Endothelial cell of umbilical vein (primary cell): ENCODE data around the gene ELMO2.

Source experiments
- EZH2 ChIP-seq: IDR thresholded peaks from 2 replicates; pipeline ENCODE4 v1.6.1; 2012; ENCODE audit warnings: borderline replicate concordance, low read depth, mild to moderate bottlenecking, moderate library complexity, low read length, inconsistent platforms; ENCODE audit not compliant: severe bottlenecking
- GATA2 ChIP-seq: IDR thresholded peaks from 2 replicates; pipeline ENCODE4 v1.7.0; 2011; ENCODE audit warnings: low read depth, mild to moderate bottlenecking, moderate library complexity, mixed read lengths, low read length; ENCODE audit not compliant: insufficient read length, insufficient read depth
- JUN ChIP-seq: IDR thresholded peaks from 2 replicates; pipeline ENCODE4 v1.6.1; 2011; ENCODE audit warnings: borderline replicate concordance, low read depth; ENCODE audit not compliant: insufficient read length, insufficient read depth
- MYC ChIP-seq: IDR thresholded peaks from one replicate; pipeline ENCODE4 v1.6.1; 2011; ENCODE audit warnings: mild to moderate bottlenecking, low read depth, low read length
- POLR2A ChIP-seq: IDR thresholded peaks from 2 replicates; pipeline ENCODE4 v1.6.1; 2012; ENCODE audit warnings: low read depth, mild to moderate bottlenecking, control low read depth, low read length
- POLR2AphosphoS5 ChIP-seq: IDR thresholded peaks from 2 replicates; pipeline ENCODE4 v1.6.1; 2012; ENCODE audit warnings: low read depth, mild to moderate bottlenecking, control low read depth, low read length, moderate library complexity; ENCODE audit not compliant: insufficient read depth
- TF ChIP-seq, protein P1 (sequence below), 2 donors: IDR thresholded peaks; 1 replicate in 1 of 2; 2 replicates in 1 of 2; pipeline ENCODE4 v1.5.1; 2011; ENCODE audit warnings: low read length in 2 of 2, mild to moderate bottlenecking in 2 of 2, moderate library complexity in 2 of 2, control low read depth in 1 of 2, inconsistent platforms in 1 of 2, low read depth in 1 of 2; ENCODE audit not compliant: insufficient read depth in 1 of 2; ENCODE audit errors: extremely low read depth in 1 of 2

DNA sequence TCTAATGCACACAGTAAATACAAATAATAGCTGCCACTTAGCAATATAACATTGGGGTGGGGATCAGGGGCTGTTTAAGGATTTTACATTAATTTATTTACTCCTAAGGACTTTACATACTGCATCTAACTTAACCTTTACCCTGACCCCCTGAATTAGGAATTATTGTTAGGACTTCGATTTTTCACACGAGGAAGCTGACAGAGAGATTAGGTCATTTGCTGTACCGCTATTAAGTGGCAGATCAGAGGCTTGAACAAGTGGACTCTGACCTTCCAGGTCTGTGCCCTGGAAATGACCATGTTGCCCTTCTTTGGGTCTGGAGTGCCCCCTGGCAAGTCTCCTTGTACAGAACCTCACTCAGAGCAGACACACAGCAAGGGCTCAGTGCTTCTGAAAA, 5.2 kb upstream of the ELMO2 start:
- TF ChIP-seq, protein P1, sequence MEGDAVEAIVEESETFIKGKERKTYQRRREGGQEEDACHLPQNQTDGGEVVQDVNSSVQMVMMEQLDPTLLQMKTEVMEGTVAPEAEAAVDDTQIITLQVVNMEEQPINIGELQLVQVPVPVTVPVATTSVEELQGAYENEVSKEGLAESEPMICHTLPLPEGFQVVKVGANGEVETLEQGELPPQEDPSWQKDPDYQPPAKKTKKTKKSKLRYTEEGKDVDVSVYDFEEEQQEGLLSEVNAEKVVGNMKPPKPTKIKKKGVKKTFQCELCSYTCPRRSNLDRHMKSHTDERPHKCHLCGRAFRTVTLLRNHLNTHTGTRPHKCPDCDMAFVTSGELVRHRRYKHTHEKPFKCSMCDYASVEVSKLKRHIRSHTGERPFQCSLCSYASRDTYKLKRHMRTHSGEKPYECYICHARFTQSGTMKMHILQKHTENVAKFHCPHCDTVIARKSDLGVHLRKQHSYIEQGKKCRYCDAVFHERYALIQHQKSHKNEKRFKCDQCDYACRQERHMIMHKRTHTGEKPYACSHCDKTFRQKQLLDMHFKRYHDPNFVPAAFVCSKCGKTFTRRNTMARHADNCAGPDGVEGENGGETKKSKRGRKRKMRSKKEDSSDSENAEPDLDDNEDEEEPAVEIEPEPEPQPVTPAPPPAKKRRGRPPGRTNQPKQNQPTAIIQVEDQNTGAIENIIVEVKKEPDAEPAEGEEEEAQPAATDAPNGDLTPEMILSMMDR (IDR thresholded peaks at IDR 0.05; ENCODE audit: extremely low read depth in 1 of 2, insufficient read depth in 1 of 2, low read depth in 1 of 2, low read length in 2 of 2): no peak
- TF ChIP-seq POLR2A: no peak
- no peak for TF ChIP-seq POLR2AphosphoS5
- no peak for TF ChIP-seq JUN
- no peak for TF ChIP-seq EZH2
- no peak for TF ChIP-seq MYC
- TF ChIP-seq GATA2: no peak
